ENCODE measurements around the gene OAF.

OAF gene

GRCh38 chr11:120222916-120223315 lies 12.1 kb downstream of the OAF start:
- no peak for DNase-seq (ENCODE audit: low spot score)

- DNase-seq (ENCODE audit: low spot score) = no peak
Measured at GRCh38 chr11:120223793-120224192, 13.0 kb downstream of the OAF start.

- DNase-seq (ENCODE audit: low spot score) = no peak
Measured at GRCh38 chr11:120224361-120224760, 13.5 kb downstream of the OAF start.

GRCh38 chr11:120224972-120225909 lies 14.4 kb downstream of the OAF start:
- no peak for DNase-seq (ENCODE audit: low spot score)

GRCh38 chr11:120226242-120226641 lies 15.4 kb downstream of the OAF start:
- no peak for DNase-seq (ENCODE audit: low spot score)

GRCh38 chr11:120226714-120227113 lies 15.9 kb downstream of the OAF start:
- no peak for DNase-seq (ENCODE audit: low spot score)

- no peak for DNase-seq (ENCODE audit: low spot score)
Measured at GRCh38 chr11:120227228-120227852, 16.5 kb downstream of the OAF start.

GRCh38 chr11:120228794-120229384 lies 18.1 kb downstream of the OAF start:
- DNase-seq (ENCODE audit: low spot score) = no peak

- DNase-seq (ENCODE audit: low spot score) = peak; percentile 61
Measured at GRCh38 chr11:120229451-120230424, 18.9 kb downstream of the OAF start.

- DNase-seq (ENCODE audit: low spot score) = no peak
Measured at GRCh38 chr11:120230433-120231071, 19.7 kb downstream of the OAF start.

- no peak for DNase-seq (ENCODE audit: low spot score)
Measured at GRCh38 chr11:120231963-120232362, 21.1 kb downstream of the OAF start.

- no peak for DNase-seq (ENCODE audit: low spot score)
Measured at GRCh38 chr11:120233207-120233803, 22.5 kb downstream of the OAF start.

GRCh38 chr11:120235024-120235628 lies 24.3 kb downstream of the OAF start:
- DNase-seq (ENCODE audit: low spot score) = peak; percentile 63

GRCh38 chr11:120236169-120237107 lies 25.6 kb downstream of the OAF start:
- DNase-seq (ENCODE audit: low spot score) = no peak

- DNase-seq (ENCODE audit: low spot score) = no peak
Measured at GRCh38 chr11:120238968-120239620, 28.3 kb downstream of the OAF start.

- no peak for DNase-seq (ENCODE audit: low spot score)
Measured at GRCh38 chr11:120239713-120240640, 29.1 kb downstream of the OAF start, which contains the start of gene POU2F3. TSS of gene POU2F3 (plus strand) at chr11:120240140. CDS start at chr11:120240344, 204 bp downstream.

GRCh38 chr11:120240866-120241265 lies 30.0 kb downstream of the OAF start:
- no peak for DNase-seq (ENCODE audit: low spot score)

Measured in hepatic stellate cell (primary cell).